ENCODE data around the gene C6orf132.

The C6orf132 gene

GRCh38 chr6:42078386-42078785 is 64.0 kb downstream of the C6orf132 start:
- Histone ChIP-seq H3K4me1 (ENCODE audit: control insufficient read depth in 1 of 2, insufficient read depth in 2 of 2, low read length in 2 of 2) (no peaks in the 10 kb centered on the region), H3K36me3 (ENCODE audit: control insufficient read depth in 1 of 2, insufficient read depth in 2 of 2, low read length in 2 of 2) (peaks cover 12 to 31% of the 10 kb centered on the region in 2 experiments), H3K9me3 (ENCODE audit: insufficient read depth, low read depth, low read length) (no peaks in the 10 kb centered on the region), H3K9ac (ENCODE audit: low read length) (no peak overlapping the region), H3K27ac (ENCODE audit: low read depth, low read length) (no peak overlapping the region), H3K4me3 (ENCODE audit: low read depth, low read length) (no peak overlapping the region), H4K91ac (ENCODE audit: low read depth, low read length) (no peak overlapping the region), H3K79me2 (ENCODE audit: control insufficient read depth, insufficient read depth, low read length, poor library complexity) (no peaks in the 10 kb centered on the region), H3K79me1 (ENCODE audit: low read length) (no peaks in the 10 kb centered on the region), H3K4ac (ENCODE audit: low read depth, low read length) (no peak overlapping the region), H2AFZ (ENCODE audit: insufficient read depth, low read length, poor library complexity) (no peak overlapping the region), H3K14ac (ENCODE audit: low read length) (no peak overlapping the region), H3K27me3 (ENCODE audit: insufficient read depth, low read length) (no peaks in the 10 kb centered on the region), H4K12ac (ENCODE audit: low read depth, low read length) (no peak overlapping the region), H3K18ac (ENCODE audit: low read length) (no peak overlapping the region), H3K4me2 (ENCODE audit: low read length) (no peak overlapping the region), H2BK5ac (ENCODE audit: low read depth, low read length, poor library complexity) (no peak overlapping the region), H2BK120ac (ENCODE audit: insufficient read depth, low read length, poor library complexity) (no peak overlapping the region), H3K23ac (ENCODE audit: low read length) (no peak overlapping the region), H4K8ac (ENCODE audit: low read depth, low read length) (no peak overlapping the region), H2AK5ac (ENCODE audit: low read length) (no peak overlapping the region), H2BK12ac (ENCODE audit: low read length) (no peak overlapping the region)
- no CpG with 5 or more reads among the region's 11 CpGs for WGBS (ENCODE audit: extremely low coverage, insufficient coverage, insufficient read length)
- no peak for DNase-seq

GRCh38 chr6:42075159-42075838 is 67.1 kb downstream of the C6orf132 start:
- Histone ChIP-seq H3K27me3 (ENCODE audit: insufficient read depth, low read length) (no peaks in the 10 kb centered on the region), H3K79me2 (ENCODE audit: control insufficient read depth, insufficient read depth, low read length, poor library complexity) (no peaks in the 10 kb centered on the region), H2AFZ (ENCODE audit: insufficient read depth, low read length, poor library complexity) (no peak overlapping the region), H2BK5ac (ENCODE audit: low read depth, low read length, poor library complexity) (no peak overlapping the region), H4K91ac (ENCODE audit: low read depth, low read length) (no peak overlapping the region), H3K9me3 (ENCODE audit: insufficient read depth, low read depth, low read length) (no peaks in the 10 kb centered on the region), H3K4me3 (ENCODE audit: low read depth, low read length) (no peak overlapping the region), H4K8ac (ENCODE audit: low read depth, low read length) (no peak overlapping the region), H3K27ac (ENCODE audit: low read depth, low read length) (no peak overlapping the region), H3K9ac (ENCODE audit: low read length) (no peak overlapping the region), H2AK5ac (ENCODE audit: low read length) (no peak overlapping the region), H3K14ac (ENCODE audit: low read length) (no peak overlapping the region), H2BK120ac (ENCODE audit: insufficient read depth, low read length, poor library complexity) (no peak overlapping the region), H3K36me3 (ENCODE audit: control insufficient read depth in 1 of 2, insufficient read depth in 2 of 2, low read length in 2 of 2) (peaks cover 14 to 43% of the 10 kb centered on the region in 2 experiments), H3K4ac (ENCODE audit: low read depth, low read length) (no peak overlapping the region), H2BK12ac (ENCODE audit: low read length) (no peak overlapping the region), H3K18ac (ENCODE audit: low read length) (no peak overlapping the region), H3K23ac (ENCODE audit: low read length) (no peak overlapping the region), H4K12ac (ENCODE audit: low read depth, low read length) (no peak overlapping the region), H3K4me1 (ENCODE audit: control insufficient read depth in 1 of 2, insufficient read depth in 2 of 2, low read length in 2 of 2) (no peaks in the 10 kb centered on the region), H3K4me2 (ENCODE audit: low read length) (no peak overlapping the region), H3K79me1 (ENCODE audit: low read length) (no peaks in the 10 kb centered on the region)
- WGBS (ENCODE audit: extremely low coverage, insufficient coverage, insufficient read length) = no CpG with 5 or more reads among the region's 7 CpGs
- DNase-seq = peak; percentile 72 to 92

GRCh38 chr6:42073287-42073686 is 69.1 kb downstream of the C6orf132 start:
- Histone ChIP-seq H2BK120ac (ENCODE audit: insufficient read depth, low read length, poor library complexity) (no peak overlapping the region), H3K4me2 (ENCODE audit: low read length) (no peak overlapping the region), H2BK12ac (ENCODE audit: low read length) (no peak overlapping the region), H3K27me3 (ENCODE audit: insufficient read depth, low read length) (no peaks in the 10 kb centered on the region), H3K79me2 (ENCODE audit: control insufficient read depth, insufficient read depth, low read length, poor library complexity) (no peaks in the 10 kb centered on the region), H2BK5ac (ENCODE audit: low read depth, low read length, poor library complexity) (no peak overlapping the region), H3K18ac (ENCODE audit: low read length) (no peak overlapping the region), H2AK5ac (ENCODE audit: low read length) (no peak overlapping the region), H3K36me3 (ENCODE audit: control insufficient read depth in 1 of 2, insufficient read depth in 2 of 2, low read length in 2 of 2) (peaks cover 24 to 51% of the 10 kb centered on the region in 2 experiments), H3K4me1 (ENCODE audit: control insufficient read depth in 1 of 2, insufficient read depth in 2 of 2, low read length in 2 of 2) (no peaks in the 10 kb centered on the region), H3K14ac (ENCODE audit: low read length) (no peak overlapping the region), H3K4ac (ENCODE audit: low read depth, low read length) (no peak overlapping the region), H3K27ac (ENCODE audit: low read depth, low read length) (no peak overlapping the region), H3K9me3 (ENCODE audit: insufficient read depth, low read depth, low read length) (no peaks in the 10 kb centered on the region), H3K4me3 (ENCODE audit: low read depth, low read length) (no peak overlapping the region), H3K9ac (ENCODE audit: low read length) (no peak overlapping the region), H4K12ac (ENCODE audit: low read depth, low read length) (no peak overlapping the region), H2AFZ (ENCODE audit: insufficient read depth, low read length, poor library complexity) (no peak overlapping the region), H3K79me1 (ENCODE audit: low read length) (no peaks in the 10 kb centered on the region), H4K91ac (ENCODE audit: low read depth, low read length) (no peak overlapping the region), H4K8ac (ENCODE audit: low read depth, low read length) (no peak overlapping the region), H3K23ac (ENCODE audit: low read length) (no peak overlapping the region)
- no CpG with 5 or more reads among the region's 2 CpGs for WGBS (ENCODE audit: extremely low coverage, insufficient coverage, insufficient read length)
- DNase-seq = no peak

GRCh38 chr6:42071881-42072583 is 70.4 kb downstream of the C6orf132 start:
- Histone ChIP-seq H3K4me3 (ENCODE audit: low read depth, low read length) (no peak overlapping the region), H4K12ac (ENCODE audit: low read depth, low read length) (no peak overlapping the region), H3K27ac (ENCODE audit: low read depth, low read length) (no peak overlapping the region), H3K23ac (ENCODE audit: low read length) (no peak overlapping the region), H3K9me3 (ENCODE audit: insufficient read depth, low read depth, low read length) (no peaks in the 10 kb centered on the region), H3K36me3 (ENCODE audit: control insufficient read depth in 1 of 2, insufficient read depth in 2 of 2, low read length in 2 of 2) (peaks cover 26 to 54% of the 10 kb centered on the region in 2 experiments), H2AK5ac (ENCODE audit: low read length) (no peak overlapping the region), H2BK5ac (ENCODE audit: low read depth, low read length, poor library complexity) (no peak overlapping the region), H3K27me3 (ENCODE audit: insufficient read depth, low read length) (no peaks in the 10 kb centered on the region), H3K14ac (ENCODE audit: low read length) (no peak overlapping the region), H2BK120ac (ENCODE audit: insufficient read depth, low read length, poor library complexity) (no peak overlapping the region), H2BK12ac (ENCODE audit: low read length) (no peak overlapping the region), H3K79me1 (ENCODE audit: low read length) (no peaks in the 10 kb centered on the region), H3K4me2 (ENCODE audit: low read length) (no peak overlapping the region), H4K8ac (ENCODE audit: low read depth, low read length) (no peak overlapping the region), H3K4me1 (ENCODE audit: control insufficient read depth in 1 of 2, insufficient read depth in 2 of 2, low read length in 2 of 2) (no peaks in the 10 kb centered on the region), H3K4ac (ENCODE audit: low read depth, low read length) (no peak overlapping the region), H3K18ac (ENCODE audit: low read length) (no peak overlapping the region), H3K79me2 (ENCODE audit: control insufficient read depth, insufficient read depth, low read length, poor library complexity) (no peaks in the 10 kb centered on the region), H4K91ac (ENCODE audit: low read depth, low read length) (no peak overlapping the region), H2AFZ (ENCODE audit: insufficient read depth, low read length, poor library complexity) (no peak overlapping the region), H3K9ac (ENCODE audit: low read length) (peak overlapping the region; percentile 5)
- no peak for DNase-seq
- no CpG with 5 or more reads among the region's 6 CpGs for WGBS (ENCODE audit: extremely low coverage, insufficient coverage, insufficient read length)
